Superior temporal gyrus (tissue), 1 donor: ENCODE results near the gene MAP1LC3B.
"Not testable (repeated sequence)": the region's sequence is repeated elsewhere in the genome, so short reads cannot be mapped to it uniquely, and the experiment has no call there.

Experiments
- DNase-seq: peaks from one replicate; pipeline ENCODE4 v3.0.0-alpha.2; 2016; ENCODE audit errors: extremely low spot score

MAP1LC3B gene

DNA sequence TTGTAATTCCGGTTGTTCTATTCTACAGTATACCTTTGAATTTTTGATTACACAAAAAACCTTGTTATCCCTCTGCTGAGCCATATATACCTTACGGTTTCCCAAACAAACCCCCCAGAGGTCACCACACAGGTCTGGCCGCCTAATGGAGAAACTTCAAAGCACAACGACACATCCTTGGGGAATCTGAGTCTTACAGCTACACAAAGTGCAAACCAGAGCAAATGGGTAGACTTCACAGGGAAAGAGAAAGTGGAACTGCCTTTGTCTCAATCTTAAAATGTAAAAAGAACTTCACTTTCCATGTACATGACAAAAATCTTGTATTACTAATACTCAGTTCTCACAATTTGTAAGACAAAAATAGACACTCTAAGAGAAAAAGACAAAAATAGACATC lies 11.3 kb upstream of the MAP1LC3B start:
- no peak for DNase-seq

GRCh38 chr16:87382023-87382785 lies 9.9 kb upstream of the MAP1LC3B start:
- DNase-seq, result no peak

GRCh38 chr16:87383505-87384161 lies 8.5 kb upstream of the MAP1LC3B start, which contains the start of gene FBXO31:
TSS of gene FBXO31 (minus strand) at chr16:87383776. CDS start at chr16:87383744, 32 bp downstream.
- DNase-seq, result peak; percentile 88

GRCh38 chr16:87384162-87384874 lies 7.8 kb upstream of the MAP1LC3B start:
- DNase-seq, result no peak

GRCh38 chr16:87384875-87385167 lies 7.3 kb upstream of the MAP1LC3B start:
- DNase-seq, result not testable (repeated sequence)

- DNase-seq, result peak; percentile 99
Measured at GRCh38 chr16:87387942-87388817, 4.0 kb upstream of the MAP1LC3B start.

- DNase-seq, result no peak
Measured at GRCh38 chr16:87388818-87389134, 3.4 kb upstream of the MAP1LC3B start.

GRCh38 chr16:87389245-87389644 lies 2.9 kb upstream of the MAP1LC3B start:
- no peak for DNase-seq

DNA sequence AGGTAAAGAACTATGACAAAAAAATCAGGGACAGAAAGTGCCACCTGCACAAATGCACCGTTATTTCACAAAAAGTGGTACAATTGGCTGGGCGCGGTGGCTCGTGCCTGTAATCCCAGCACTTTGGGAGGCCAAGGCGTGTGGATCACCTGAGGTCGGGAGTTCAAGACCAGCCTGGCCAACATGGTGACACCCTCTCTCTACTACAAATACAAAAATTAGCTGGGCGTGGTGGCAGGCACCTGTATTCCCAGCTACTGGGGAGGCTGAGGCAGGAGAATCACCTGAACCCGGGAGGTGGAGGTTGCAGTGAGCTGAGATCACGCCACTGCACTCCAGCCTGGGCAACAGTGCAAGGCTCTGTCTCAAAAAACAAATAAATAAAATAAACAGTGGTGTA lies 2.2 kb upstream of the MAP1LC3B start:
- DNase-seq, result not testable (repeated sequence)

- no peak for DNase-seq
Measured at GRCh38 chr16:87390641-87391323, 1.4 kb upstream of the MAP1LC3B start.

DNA sequence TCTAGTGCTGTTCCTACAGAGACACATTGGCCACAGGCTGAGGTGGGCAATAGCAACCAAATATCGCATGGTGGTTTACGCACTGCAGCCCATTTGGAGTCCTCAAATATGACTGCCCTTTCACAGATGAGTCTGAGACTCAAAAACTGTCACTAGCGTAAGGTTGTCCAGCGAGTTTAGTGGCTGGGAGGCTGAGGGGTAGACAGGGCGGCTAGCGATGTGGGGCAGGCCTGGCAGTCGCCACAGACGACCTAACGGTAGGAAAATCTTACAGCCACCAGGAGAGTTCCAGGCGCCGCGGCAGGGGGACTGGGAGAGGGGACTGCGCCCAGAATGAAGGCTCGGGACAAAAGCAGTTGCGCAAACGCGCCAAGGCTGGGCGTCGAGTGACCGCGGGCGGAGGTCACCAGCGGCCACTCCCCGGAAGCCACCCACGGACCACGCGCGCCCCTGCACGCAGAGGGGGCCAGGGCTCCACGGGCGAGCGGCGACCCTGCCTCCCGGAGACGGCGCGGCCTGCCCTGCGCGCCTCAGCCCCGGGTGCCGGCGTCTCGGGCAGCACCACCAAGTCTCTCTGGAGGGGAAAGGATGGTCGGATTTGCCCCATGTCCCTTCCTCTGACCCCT lies 699 bp upstream of the MAP1LC3B start:
- DNase-seq, result peak; percentile 24

DNA sequence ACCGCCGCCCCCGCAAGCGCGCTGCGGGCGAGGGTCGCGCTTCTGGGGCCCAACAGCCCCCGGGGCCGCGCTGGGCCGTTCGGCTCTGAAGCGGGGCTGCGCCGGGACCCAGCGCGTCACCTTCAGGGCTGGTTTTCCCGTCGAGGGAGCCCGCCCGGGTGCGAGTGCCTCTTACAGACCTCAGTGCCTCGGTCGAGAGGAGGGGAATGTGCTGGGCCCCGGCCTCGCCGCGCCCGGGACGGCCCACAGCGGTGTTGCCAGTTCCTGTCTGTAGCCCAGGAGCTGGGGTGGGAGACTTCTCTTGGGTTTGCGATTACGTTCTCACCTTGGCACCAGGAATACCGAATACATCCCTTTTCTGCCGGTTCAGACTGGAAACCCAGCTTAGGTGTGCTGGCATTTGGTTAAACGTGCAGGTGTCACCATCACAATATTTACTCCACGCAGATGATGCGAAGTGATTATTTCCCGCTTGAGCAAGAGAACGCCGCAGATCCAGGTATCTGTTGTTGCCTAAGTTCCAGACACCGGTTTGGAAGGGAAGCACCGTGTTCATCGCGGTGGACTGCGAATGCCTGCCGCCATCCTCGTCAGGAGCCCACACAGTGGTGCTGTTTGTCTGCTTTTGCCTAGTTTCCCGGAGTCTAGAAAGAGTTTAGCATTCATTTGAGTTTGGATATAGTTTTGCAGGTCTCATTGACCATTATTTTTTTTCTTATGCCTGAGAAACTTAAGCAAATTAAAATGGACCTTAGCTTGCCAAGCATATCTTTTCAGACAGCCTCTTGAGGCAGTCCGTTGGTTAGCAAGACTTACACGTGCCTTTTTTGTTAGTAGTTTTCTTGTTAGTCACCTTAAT lies 914 bp downstream of the MAP1LC3B start:
- DNase-seq, result peak; percentile 71

GRCh38 chr16:87393680-87394055 lies 1.5 kb downstream of the MAP1LC3B start:
- DNase-seq, result no peak

DNA sequence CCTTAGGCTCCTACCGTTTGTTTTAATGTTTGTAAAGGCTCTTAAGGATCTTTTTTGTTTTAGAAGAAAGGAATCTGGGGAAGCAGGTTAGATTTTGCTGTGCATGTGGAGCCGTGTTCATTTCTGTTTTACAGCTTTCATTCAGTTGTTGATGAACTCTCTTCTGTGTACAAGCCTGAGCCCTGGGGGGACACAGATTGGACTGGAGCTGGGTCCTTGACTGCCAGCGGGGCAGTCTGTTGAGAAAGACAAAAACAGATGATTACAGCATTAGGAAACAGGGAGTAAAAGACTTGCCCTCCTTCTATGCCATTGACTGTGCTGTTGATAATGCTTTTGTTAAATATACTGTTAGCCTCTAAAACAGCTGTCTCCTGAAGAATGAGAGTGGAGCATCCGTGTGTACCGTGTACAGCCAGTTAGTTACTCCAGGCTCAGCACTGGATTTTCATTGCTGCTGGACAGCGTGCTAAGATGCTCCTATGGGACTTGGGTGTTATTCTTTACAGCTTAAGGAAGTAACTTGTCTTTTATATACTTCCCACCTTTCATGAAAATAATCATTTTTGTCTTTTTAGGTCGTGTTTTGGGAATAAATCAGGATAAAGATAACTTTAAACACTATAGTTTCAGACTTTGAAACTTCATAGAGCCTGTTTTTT lies 3.2 kb downstream of the MAP1LC3B start:
- no peak for DNase-seq

- DNase-seq, result no peak
Measured at GRCh38 chr16:87404764-87405625, 12.9 kb downstream of the MAP1LC3B start.

GRCh38 chr16:87406495-87407088 lies 14.5 kb downstream of the MAP1LC3B start:
- no peak for DNase-seq

- no peak for DNase-seq
Measured at GRCh38 chr16:87407511-87408112, 15.5 kb downstream of the MAP1LC3B start.

DNA sequence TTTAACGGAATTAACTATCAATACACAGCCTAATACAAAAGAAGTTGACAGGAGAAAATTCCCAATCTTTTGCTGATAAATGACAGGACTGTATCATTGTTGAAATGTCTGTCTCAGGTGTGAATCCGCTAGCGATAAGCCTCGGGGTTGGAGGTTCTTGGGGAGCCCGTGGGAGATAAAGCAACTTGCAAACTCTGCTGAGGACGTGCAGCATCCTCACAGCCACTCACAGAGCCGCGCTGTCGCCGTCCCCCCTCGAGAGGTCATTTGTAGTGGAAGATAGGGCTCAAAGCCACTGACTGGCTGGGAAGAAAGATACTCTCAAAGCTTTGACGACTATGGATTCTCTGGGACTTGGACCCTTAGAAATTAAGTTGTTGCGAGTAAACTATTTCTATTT lies 17.0 kb downstream of the MAP1LC3B start:
- DNase-seq, result no peak
